ENCODE results near the gene BABAM2. TPM values are rescaled to one million over a fixed set of nuclear protein-coding genes. Genes with fewer than 3 reads are reported as not detected.

BABAM2 gene
- polyA plus RNA-seq, 3 donors = 49.0 to 54.2 (median 52.6) TPM

GRCh38 chr2:28063492-28063962 lies 173.0 kb downstream of the BABAM2 start:
- no peak for DNase-seq

- no peak for DNase-seq
These were observed 177.1 kb downstream of the BABAM2 start for GRCh38 chr2:28067602-28068001.

GRCh38 chr2:28068088-28068487 lies 177.6 kb downstream of the BABAM2 start:
- DNase-seq = peak; percentile 64

- DNase-seq = no peak
These were observed 178.0 kb downstream of the BABAM2 start for GRCh38 chr2:28068527-28068926.

- no peak for DNase-seq
These were observed 180.7 kb downstream of the BABAM2 start for GRCh38 chr2:28071221-28071620.

- DNase-seq = no peak
These were observed 183.6 kb downstream of the BABAM2 start for GRCh38 chr2:28074137-28074536.

GRCh38 chr2:28080911-28081310 lies 190.4 kb downstream of the BABAM2 start:
- peak; percentile 20 for DNase-seq

GRCh38 chr2:28082131-28082530 lies 191.6 kb downstream of the BABAM2 start:
- DNase-seq = no peak

- DNase-seq = no peak
These were observed 192.9 kb downstream of the BABAM2 start for GRCh38 chr2:28083476-28083875.

GRCh38 chr2:28084564-28084963 lies 194.0 kb downstream of the BABAM2 start:
- no peak for DNase-seq

- no peak for DNase-seq
These were observed 194.7 kb downstream of the BABAM2 start for GRCh38 chr2:28085201-28085600.

- no peak for DNase-seq
These were observed 196.1 kb downstream of the BABAM2 start for GRCh38 chr2:28086611-28087010.

GRCh38 chr2:28088970-28089369 lies 198.4 kb downstream of the BABAM2 start:
- no peak for DNase-seq

GRCh38 chr2:28089486-28089885 lies 199.0 kb downstream of the BABAM2 start:
- DNase-seq = no peak

GRCh38 chr2:28093308-28093707 lies 202.8 kb downstream of the BABAM2 start:
- DNase-seq = no peak

GRCh38 chr2:28093768-28094167 lies 203.2 kb downstream of the BABAM2 start:
- no peak for DNase-seq

- no peak for DNase-seq
These were observed 204.2 kb downstream of the BABAM2 start for GRCh38 chr2:28094739-28095138.

GRCh38 chr2:28095622-28096021 lies 205.1 kb downstream of the BABAM2 start:
- no peak for DNase-seq

GRCh38 chr2:28096421-28096820 lies 205.9 kb downstream of the BABAM2 start:
- DNase-seq = no peak

GRCh38 chr2:28098501-28099225 lies 208.1 kb downstream of the BABAM2 start:
- no peak for DNase-seq

- no peak for DNase-seq
These were observed 210.6 kb downstream of the BABAM2 start for GRCh38 chr2:28101123-28101522.

- no peak for DNase-seq
These were observed 211.4 kb downstream of the BABAM2 start for GRCh38 chr2:28101892-28102291.

- DNase-seq = peak; percentile 17
These were observed 211.9 kb downstream of the BABAM2 start for GRCh38 chr2:28102455-28102874.

GRCh38 chr2:28103611-28104010 lies 213.1 kb downstream of the BABAM2 start:
- no peak for DNase-seq
